Small intestine (tissue), 7 donors: ENCODE data around the gene KEL. TPM values are rescaled to one million over a fixed set of nuclear protein-coding genes. Genes with fewer than 3 reads are reported as not detected.
"Not testable (repeated sequence)": the region's sequence is repeated elsewhere in the genome, so short reads cannot be mapped to it uniquely, and the experiment has no call there.

Source experiments
- DNase-seq, 2 donors: peaks; one replicate each; pipeline versions ENCODE4 v3.0.0 to v3.0.0-alpha.2; 2013
- FAIRE-seq: peaks from 2 replicates; lab custom pipeline; 2012; peaks lifted over from hg19 to GRCh38; lab: Jason Lieb, UNC
- H3K27ac ChIP-seq, 3 donors: one replicate each; pipeline ENCODE4 v1.5.1; 2013; ENCODE audit warnings: low read length in 2 of 3, mild to moderate bottlenecking in 2 of 3, control low read depth in 1 of 3, inconsistent platforms in 1 of 3, low read depth in 1 of 3, moderate library complexity in 1 of 3
- H3K27me3 ChIP-seq, 3 donors: one replicate each; pipeline ENCODE4 v1.6.1; 2013; ENCODE audit warnings: low read length in 3 of 3, inconsistent platforms in 1 of 3; ENCODE audit not compliant: control insufficient read depth in 3 of 3, insufficient read depth in 3 of 3
- H3K36me3 ChIP-seq, 3 donors: one replicate each; pipeline ENCODE4 v1.6.1; 2013; ENCODE audit warnings: low read length in 3 of 3, inconsistent platforms in 1 of 3, low read depth in 1 of 3, mild to moderate bottlenecking in 1 of 3, moderate library complexity in 1 of 3; ENCODE audit not compliant: control insufficient read depth in 3 of 3, insufficient read depth in 2 of 3
- H3K4me1 ChIP-seq, 3 donors: one replicate each; pipeline ENCODE4 v1.6.1; 2013; ENCODE audit warnings: low read length in 2 of 3, inconsistent platforms in 1 of 3, low read depth in 1 of 3, mild to moderate bottlenecking in 1 of 3, moderate library complexity in 1 of 3; ENCODE audit not compliant: control insufficient read depth in 3 of 3, insufficient read depth in 2 of 3
- H3K4me3 ChIP-seq, 3 donors: one replicate each; pipeline ENCODE4 v1.5.1; 2013; ENCODE audit warnings: low read length in 3 of 3, control low read depth in 1 of 3, inconsistent platforms in 1 of 3, low read depth in 1 of 3, mild to moderate bottlenecking in 1 of 3, moderate library complexity in 1 of 3
- H3K9me3 ChIP-seq, 2 donors: one replicate each; pipeline ENCODE4 v1.6.1; 2013; ENCODE audit warnings: low read depth in 1 of 2, low read length in 1 of 2; ENCODE audit not compliant: control insufficient read depth in 2 of 2, insufficient read depth in 1 of 2
- WGBS, 3 donors: extraction: QIAGEN DNeasy Blood & Tissue Kit; methylation state at CpG; one replicate each; pipeline ENCODE4 v1.1.7; 2013; 5-methylcytosine and 5-hydroxymethylcytosine counted together
- polyA plus RNA-seq, 4 donors: library from polyadenylated mRNA; stranded (reverse) in 3 of 4; unstranded in 1 of 4; fragments of 200-250 nt in 3 of 4; fragments of 120-200 nt in 1 of 4; gene quantifications; one replicate each; pipeline versions ENCODE4 v1.2.1 to v1.2.3, GENCODE V29; 2013
- donor health status: healthy with polysubstance abuse.
- donor health status: control.
- donor health status: control.
- donor health status: Bipolar disorder and iron deficiency.
- donor health status: healthy.

The KEL gene
- polyA plus RNA-seq, 4 donors = 0.13 to 6.6 TPM; not detected in 2

DNA sequence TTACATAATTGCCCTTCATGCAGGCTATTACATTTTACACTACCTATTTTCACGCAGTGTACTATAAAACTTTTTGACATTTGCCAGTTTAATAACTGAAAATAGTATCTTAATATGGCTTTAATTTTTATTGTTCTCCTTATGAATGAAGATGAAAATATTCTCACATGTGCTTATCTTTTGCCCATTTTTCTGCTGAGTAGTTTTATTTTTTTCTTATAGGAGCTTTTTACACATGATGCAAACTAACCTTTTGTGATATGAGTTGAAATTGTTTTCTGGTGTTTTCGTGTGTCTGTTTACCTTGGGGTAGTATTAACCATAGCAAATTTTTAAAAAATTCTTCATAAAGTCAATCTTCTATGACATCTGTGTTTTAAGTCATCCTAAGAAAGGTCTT is 38.5 kb upstream of the KEL start:
- H3K4me1 ChIP-seq = peaks cover 0 to 20% (median 4%) of the 10 kb centered on the region in 3 donors
- H3K27ac ChIP-seq = no peak overlapping the region
- no peaks in the 10 kb centered on the region for H3K36me3 ChIP-seq
- WGBS, 3 donors = 75 to 79% (median 76%) methylated on average over 2 of the region's 2 CpGs
- no peak overlapping the region for H3K4me3 ChIP-seq
- no peaks in the 10 kb centered on the region for H3K27me3 ChIP-seq
- H3K9me3 ChIP-seq = no peaks in the 10 kb centered on the region
- no peak for FAIRE-seq
- DNase-seq = no peak

- H3K27me3 ChIP-seq = no peaks in the 10 kb centered on the region
These were observed 37.6 kb upstream of the KEL start for GRCh38 chr7:142999793-143000192.

DNA sequence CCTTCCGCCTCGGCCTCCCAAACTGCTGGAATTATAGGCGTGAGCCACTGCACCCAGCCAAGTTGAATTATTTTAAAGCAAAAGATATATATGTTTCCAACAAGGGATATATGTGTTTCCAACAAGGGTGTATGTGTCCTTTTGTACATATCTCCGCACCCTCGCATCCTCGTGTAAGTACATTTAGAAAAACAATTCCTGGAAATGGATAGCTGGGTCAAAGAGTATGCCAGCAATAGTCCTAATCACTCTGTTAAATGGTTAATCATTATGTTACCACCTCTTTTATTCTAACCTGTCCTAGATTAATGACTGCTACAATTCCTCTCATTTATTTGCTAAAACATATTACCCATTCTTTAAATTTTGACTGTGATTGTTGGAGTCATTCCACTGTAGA is 36.8 kb upstream of the KEL start:
- peak overlapping the region in 1 of 3 donors; percentile 61 for H3K27ac ChIP-seq
- H3K27me3 ChIP-seq = no peaks in the 10 kb centered on the region
- H3K4me1 ChIP-seq = peaks cover 0 to 20% (median 4%) of the 10 kb centered on the region in 3 donors
- no peaks in the 10 kb centered on the region for H3K9me3 ChIP-seq
- FAIRE-seq (no peak), DNase-seq (peak; percentile 31 to 51)
- no peaks in the 10 kb centered on the region for H3K36me3 ChIP-seq
- WGBS, 3 donors = 50 to 70% (median 64%) methylated on average over 6 of the region's 6 CpGs
- H3K4me3 ChIP-seq = no peak overlapping the region

More at GRCh38 chr7:142999793-143000192, 37.6 kb upstream of the KEL start:
- DNase-seq (peak in 1 of 2 donors; percentile 5), FAIRE-seq (no peak)
- Histone ChIP-seq H3K27ac (peak overlapping the region in 1 of 3 donors; percentile 19), H3K4me1 (peaks cover 0 to 20% (median 4%) of the 10 kb centered on the region in 3 donors), H3K9me3 (no peaks in the 10 kb centered on the region), H3K4me3 (no peak overlapping the region), H3K36me3 (no peaks in the 10 kb centered on the region)

DNA sequence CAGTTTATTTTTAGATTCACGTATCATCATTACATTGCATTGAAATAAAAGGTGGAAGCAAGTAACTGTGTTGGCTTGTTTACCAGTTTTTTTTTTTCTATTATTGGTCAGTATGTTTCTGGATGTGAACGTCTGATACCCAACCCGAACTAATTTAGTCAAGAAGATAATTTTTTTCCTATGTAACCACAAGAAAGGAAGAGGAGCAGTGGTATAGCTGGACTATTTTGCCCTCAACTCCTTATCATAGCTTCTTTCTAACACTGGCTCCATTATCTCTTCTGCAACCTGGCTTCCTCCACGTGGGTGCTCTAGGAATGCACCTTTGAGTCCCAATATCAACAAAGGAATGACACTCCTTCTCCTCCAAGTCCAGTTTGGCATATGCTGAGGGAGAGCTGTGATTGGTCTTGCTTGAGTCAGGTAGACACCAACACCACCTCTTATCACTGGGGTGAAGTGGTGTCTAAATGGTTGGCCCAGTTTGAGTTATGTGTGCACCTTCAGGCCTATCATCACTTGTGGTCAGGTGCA is 35.4 kb upstream of the KEL start:
- H3K9me3 ChIP-seq = no peaks in the 10 kb centered on the region

GRCh38 chr7:142992427-142992826 is 30.3 kb upstream of the KEL start:
- no peak for FAIRE-seq
- 42 to 58% (median 56%) methylated on average over 3 of the region's 3 CpGs for WGBS, 3 donors
- Histone ChIP-seq H3K4me1 (peaks cover 0 to under 1% (median 0%) of the 10 kb centered on the region in 3 donors), H3K27me3 (no peaks in the 10 kb centered on the region), H3K4me3 (no peak overlapping the region), H3K36me3 (no peaks in the 10 kb centered on the region), H3K9me3 (no peaks in the 10 kb centered on the region), H3K27ac (no peak overlapping the region)
- no peak for DNase-seq

More for the DNA sequence above, 35.4 kb upstream of the KEL start:
- Histone ChIP-seq H3K27ac (no peak overlapping the region), H3K4me1 (peaks cover 0 to 18% (median 4%) of the 10 kb centered on the region in 3 donors), H3K36me3 (no peaks in the 10 kb centered on the region), H3K27me3 (no peaks in the 10 kb centered on the region), H3K4me3 (no peak overlapping the region)
- peak; percentile 27 to 39 for DNase-seq
- WGBS, 3 donors = 55 to 60% (median 57%) methylated on average over 4 of the region's 4 CpGs
- no peak for FAIRE-seq

GRCh38 chr7:142984297-142984696 is 22.1 kb upstream of the KEL start:
- no peak overlapping the region for H3K4me3 ChIP-seq
- H3K27ac ChIP-seq = no peak overlapping the region
- no peak for DNase-seq
- no peaks in the 10 kb centered on the region for H3K27me3 ChIP-seq
- no peaks in the 10 kb centered on the region for H3K9me3 ChIP-seq
- FAIRE-seq = no peak
- H3K4me1 ChIP-seq = no peaks in the 10 kb centered on the region
- H3K36me3 ChIP-seq = no peaks in the 10 kb centered on the region
- 80 to 90% (median 88%) methylated on average over 1 of the region's 1 CpG for WGBS, 3 donors

GRCh38 chr7:142983825-142984224 is 21.7 kb upstream of the KEL start:
- DNase-seq = no peak
- H3K27ac ChIP-seq = no peak overlapping the region
- no peak overlapping the region for H3K4me3 ChIP-seq
- WGBS, 3 donors = 76 to 81% (median 78%) methylated on average over 1 of the region's 1 CpG
- no peaks in the 10 kb centered on the region for H3K4me1 ChIP-seq
- H3K27me3 ChIP-seq = no peaks in the 10 kb centered on the region
- no peaks in the 10 kb centered on the region for H3K9me3 ChIP-seq
- H3K36me3 ChIP-seq = no peaks in the 10 kb centered on the region
- FAIRE-seq = no peak

DNA sequence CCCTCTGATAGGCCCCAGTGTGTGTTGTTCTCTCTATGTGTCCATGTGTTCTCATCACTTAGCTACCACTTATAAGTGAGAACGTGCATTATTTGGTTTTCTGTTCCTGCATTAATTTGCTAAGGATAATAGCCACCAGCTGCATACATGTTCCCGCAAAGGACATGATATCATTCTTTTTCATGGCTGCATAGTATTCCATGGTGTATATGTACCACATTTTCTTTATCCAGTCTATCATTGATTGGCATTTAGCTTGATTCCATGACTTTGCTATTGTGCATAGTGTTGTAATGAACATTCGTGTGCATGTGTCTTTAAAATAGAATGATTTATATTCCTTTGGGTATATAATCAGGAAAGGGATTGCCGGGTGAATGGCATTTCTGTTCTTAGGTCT is 16.2 kb upstream of the KEL start:
- not testable (repeated sequence) for H3K27ac ChIP-seq, H3K4me3 ChIP-seq, H3K27me3 ChIP-seq, H3K36me3 ChIP-seq, DNase-seq, H3K9me3 ChIP-seq, FAIRE-seq, H3K4me1 ChIP-seq
- WGBS, 3 donors = 82 to 88% (median 88%) methylated on average over 4 of the region's 4 CpGs

- DNase-seq = no peak
- H3K4me3 ChIP-seq = no peak overlapping the region
- H3K9me3 ChIP-seq = no peaks in the 10 kb centered on the region
- H3K4me1 ChIP-seq = no peaks in the 10 kb centered on the region
- no peak overlapping the region for H3K27ac ChIP-seq
- 63 to 76% (median 70%) methylated on average over 3 of the region's 3 CpGs for WGBS, 3 donors
- no peak for FAIRE-seq
- H3K27me3 ChIP-seq = no peaks in the 10 kb centered on the region
- no peaks in the 10 kb centered on the region for H3K36me3 ChIP-seq
These were observed 12.5 kb upstream of the KEL start for GRCh38 chr7:142974626-142975025.
